Forelimb muscle (tissue), 1 donor: ENCODE data around the gene HAT1. TPM values are rescaled to one million over a fixed set of nuclear protein-coding genes. Genes with fewer than 3 reads are reported as not detected.

ENCODE experiments used
- DNase-seq: peaks from one replicate; pipeline ENCODE4 v3.0.0-alpha.2; 2013; ENCODE audit warnings: low read depth
- polyA plus RNA-seq: library from polyadenylated mRNA; unstranded; fragments of 120-200 nt; gene quantifications from one replicate; pipeline ENCODE4 v1.2.1, GENCODE V29; 2013; ENCODE audit not compliant: insufficient read length

HAT1 gene
- polyA plus RNA-seq, 1 donor: 35.9 TPM

GRCh38 chr2:171919453-171919852, 2.8 kb upstream of the HAT1 start:
- no peak for DNase-seq

- no peak for DNase-seq
Measured at GRCh38 chr2:171921970-171922229, 361 bp upstream of the HAT1 start.

- no peak for DNase-seq
Measured at GRCh38 chr2:171923206-171923605, 945 bp downstream of the HAT1 start.

GRCh38 chr2:171924170-171924942, 2.1 kb downstream of the HAT1 start:
- DNase-seq: no peak

- no peak for DNase-seq
Measured at GRCh38 chr2:171930385-171930784, 8.1 kb downstream of the HAT1 start.

GRCh38 chr2:171939058-171939742, 16.9 kb downstream of the HAT1 start:
- DNase-seq: no peak

GRCh38 chr2:171939743-171940071, 17.4 kb downstream of the HAT1 start:
- DNase-seq: no peak

GRCh38 chr2:171941316-171941699, 19.0 kb downstream of the HAT1 start:
- no peak for DNase-seq

- DNase-seq: no peak
Measured at GRCh38 chr2:171943869-171944268, 21.6 kb downstream of the HAT1 start.

- DNase-seq: no peak
Measured at GRCh38 chr2:171952276-171952675, 30.0 kb downstream of the HAT1 start.

GRCh38 chr2:171952748-171953147, 30.5 kb downstream of the HAT1 start:
- DNase-seq: no peak

- DNase-seq: no peak
Measured at GRCh38 chr2:171956135-171956825, 34.0 kb downstream of the HAT1 start.

GRCh38 chr2:171957061-171957460, 34.8 kb downstream of the HAT1 start:
- DNase-seq: no peak

- DNase-seq: no peak
Measured at GRCh38 chr2:171958475-171958874, 36.2 kb downstream of the HAT1 start.

GRCh38 chr2:171959998-171960397, 37.7 kb downstream of the HAT1 start:
- no peak for DNase-seq

GRCh38 chr2:171960570-171960969, 38.3 kb downstream of the HAT1 start:
- DNase-seq: no peak

GRCh38 chr2:171963198-171963597, 40.9 kb downstream of the HAT1 start:
- DNase-seq: no peak

- DNase-seq: no peak
Measured at GRCh38 chr2:171964308-171964707, 42.0 kb downstream of the HAT1 start.

GRCh38 chr2:171965238-171965637, 43.0 kb downstream of the HAT1 start:
- no peak for DNase-seq

GRCh38 chr2:171965661-171966060, 43.4 kb downstream of the HAT1 start:
- no peak for DNase-seq

GRCh38 chr2:171966235-171966634, 44.0 kb downstream of the HAT1 start:
- DNase-seq: no peak

- no peak for DNase-seq
Measured at GRCh38 chr2:171966688-171967087, 44.4 kb downstream of the HAT1 start.

- no peak for DNase-seq
Measured at GRCh38 chr2:171968509-171968908, 46.2 kb downstream of the HAT1 start.
